Skin of body (tissue), 2 donors: ENCODE results near the gene KCNIP3. TPM values are rescaled to one million over a fixed set of nuclear protein-coding genes. Genes with fewer than 3 reads are reported as not detected.

ENCODE experiments used
- DNase-seq: peaks from one replicate; lab custom pipeline; 2025; lab: John Stamatoyannopoulos, UW
- total RNA-seq: library from RNA; depleted of rRNA; stranded (reverse); fragments of >200 nt; gene quantifications from one replicate; pipeline ENCODE4 v1.2.3, GENCODE V29; 2014

KCNIP3 gene
- total RNA-seq, 1 donor from 2014 or later = 2.4 TPM

- no peak for DNase-seq
Measured at GRCh38 chr2:95327861-95328260, 30.7 kb downstream of the KCNIP3 start.

- no peak for DNase-seq
Measured at GRCh38 chr2:95328358-95329125, 31.4 kb downstream of the KCNIP3 start.

GRCh38 chr2:95329401-95329800, 32.3 kb downstream of the KCNIP3 start:
- DNase-seq = no peak

DNA sequence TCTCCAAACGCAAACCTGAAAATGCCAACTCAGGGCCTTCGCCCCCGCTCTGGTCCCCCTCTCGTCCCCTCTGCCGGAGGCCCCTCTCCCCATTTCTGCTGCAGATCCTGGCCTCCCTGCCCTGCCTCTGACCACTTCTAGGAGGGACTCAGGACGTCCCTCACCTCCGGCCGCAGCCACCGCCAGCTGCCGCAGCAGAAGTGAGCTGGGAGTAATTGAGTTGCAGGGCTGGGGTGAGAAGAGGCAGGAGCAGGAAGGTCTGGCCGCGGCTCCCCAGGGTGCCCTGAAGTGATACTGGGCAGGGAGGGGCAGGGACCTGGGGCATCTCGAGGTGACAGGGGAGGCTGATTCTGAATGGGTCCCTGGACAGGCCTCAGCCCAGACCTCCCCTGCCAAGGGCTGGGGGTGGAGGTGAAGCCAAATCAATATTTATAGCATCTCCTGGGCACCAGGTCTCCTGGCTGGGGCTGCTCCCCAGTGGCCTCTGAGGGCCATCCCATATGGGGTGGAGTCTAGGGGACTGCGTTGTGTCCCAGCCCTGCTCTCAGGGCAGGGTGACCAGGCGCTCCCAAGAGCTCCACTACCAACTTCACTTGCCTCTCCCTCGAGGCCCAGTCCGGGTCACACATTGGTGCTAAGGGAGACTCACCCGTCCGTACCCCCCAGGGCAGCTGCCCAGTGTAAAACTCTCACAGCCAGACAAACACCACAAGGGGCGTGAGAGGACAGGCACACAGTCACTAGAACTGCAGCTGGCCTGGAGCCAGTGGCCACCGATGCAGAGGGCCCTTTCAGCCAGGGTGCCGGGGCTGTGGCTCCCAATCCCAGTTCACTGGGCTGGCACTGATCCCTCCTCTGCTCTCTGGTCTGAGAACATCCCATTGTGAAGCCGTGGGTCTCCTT, 33.0 kb downstream of the KCNIP3 start:
- DNase-seq = no peak

DNA sequence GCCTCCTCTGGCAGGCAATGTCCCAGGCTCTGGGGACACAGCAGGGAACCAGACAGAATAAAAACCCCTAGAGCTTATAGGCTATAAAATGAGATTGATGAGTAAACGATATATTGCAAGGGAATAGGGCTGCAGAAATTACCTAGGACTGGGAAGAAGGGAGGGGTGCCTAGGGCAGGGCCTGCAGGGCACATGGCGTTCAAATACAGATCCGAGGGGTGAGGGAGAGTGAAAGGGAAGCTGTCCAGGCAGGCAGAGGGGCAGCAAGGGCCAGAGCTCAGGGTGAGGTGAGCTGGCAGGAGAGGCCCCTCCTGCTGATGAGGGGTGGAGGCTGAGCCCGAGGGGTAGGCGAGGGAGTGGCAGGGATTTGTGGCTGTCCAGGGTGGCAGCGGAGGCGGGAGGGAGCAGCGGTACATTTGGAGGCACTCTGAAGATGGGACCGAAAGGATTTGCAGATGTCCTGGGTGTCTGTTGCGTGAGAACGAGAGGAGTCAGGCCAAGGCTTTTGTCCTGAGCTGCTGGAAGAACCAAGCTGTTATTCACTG, 33.7 kb downstream of the KCNIP3 start:
- DNase-seq = no peak

DNA sequence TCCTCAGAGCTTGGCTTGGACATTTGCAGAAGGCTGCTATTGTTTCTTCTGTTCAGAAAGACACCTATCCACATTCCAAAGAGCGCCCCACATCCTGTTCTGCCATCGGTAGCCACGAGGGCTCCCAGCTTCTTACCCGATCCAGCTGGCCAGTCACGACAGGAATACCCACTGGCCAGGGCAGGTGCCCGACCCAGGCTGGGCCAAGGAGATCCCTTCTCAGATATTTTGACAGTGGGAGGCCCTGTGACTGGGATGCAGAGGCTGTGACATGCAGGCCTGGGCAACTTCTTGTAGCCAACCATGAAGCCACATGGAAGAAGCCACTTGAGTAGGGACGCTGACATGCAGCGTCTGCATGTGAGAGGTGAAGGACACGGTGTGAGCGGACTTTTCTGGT, 34.5 kb downstream of the KCNIP3 start:
- no peak for DNase-seq

- no peak for DNase-seq
Measured at GRCh38 chr2:95332036-95332435, 34.9 kb downstream of the KCNIP3 start.

GRCh38 chr2:95333056-95333455, 35.9 kb downstream of the KCNIP3 start:
- DNase-seq = no peak

DNA sequence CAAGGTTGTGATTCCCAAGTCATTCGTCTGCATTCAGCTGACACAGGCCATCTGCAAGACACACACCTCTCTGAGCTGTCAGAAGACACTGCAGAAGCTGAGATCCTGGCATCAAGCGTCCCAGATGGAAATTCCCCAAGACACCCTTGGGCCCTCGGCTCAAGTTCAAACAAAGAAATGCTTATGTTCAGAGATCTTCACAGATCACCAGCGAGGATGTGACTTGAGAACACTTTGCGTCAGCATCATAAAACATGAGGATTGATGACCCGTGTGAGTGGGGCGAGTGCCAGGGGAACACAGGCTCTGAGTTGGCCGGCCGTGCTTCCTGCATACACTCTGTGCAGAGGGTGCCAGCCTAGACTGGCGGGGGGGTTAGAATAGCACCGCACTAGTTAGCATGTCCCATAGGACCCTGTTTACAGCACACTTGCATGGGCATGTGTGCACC, 36.8 kb downstream of the KCNIP3 start:
- DNase-seq = peak; percentile 38

GRCh38 chr2:95334916-95335641, 37.9 kb downstream of the KCNIP3 start:
- no peak for DNase-seq

GRCh38 chr2:95336406-95336805, 39.3 kb downstream of the KCNIP3 start:
- DNase-seq = no peak

GRCh38 chr2:95337829-95338228, 40.7 kb downstream of the KCNIP3 start:
- no peak for DNase-seq

GRCh38 chr2:95342556-95343320, 45.6 kb downstream of the KCNIP3 start:
- no peak for DNase-seq

- no peak for DNase-seq
Measured at GRCh38 chr2:95343429-95344214, 46.5 kb downstream of the KCNIP3 start.

DNA sequence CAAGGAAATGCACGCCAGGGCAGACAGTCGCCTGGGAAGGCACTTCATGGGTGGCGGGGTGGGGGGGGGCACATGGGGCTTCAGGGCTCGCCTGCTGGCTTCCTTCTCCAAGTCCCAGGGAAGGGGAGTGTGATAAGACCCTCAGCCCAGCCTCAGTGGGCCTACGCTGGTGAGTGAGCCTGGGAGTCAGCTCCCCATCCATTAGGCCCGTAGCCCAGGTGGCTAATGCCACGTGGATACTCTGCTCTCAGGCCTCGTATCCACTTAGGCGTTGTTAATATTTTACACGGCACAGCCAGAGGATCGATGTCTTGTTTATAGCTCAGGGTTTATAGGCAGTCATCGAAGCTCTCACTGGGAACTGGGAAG, 47.1 kb downstream of the KCNIP3 start:
- no peak for DNase-seq

GRCh38 chr2:95344656-95345055, 47.5 kb downstream of the KCNIP3 start:
- no peak for DNase-seq

DNA sequence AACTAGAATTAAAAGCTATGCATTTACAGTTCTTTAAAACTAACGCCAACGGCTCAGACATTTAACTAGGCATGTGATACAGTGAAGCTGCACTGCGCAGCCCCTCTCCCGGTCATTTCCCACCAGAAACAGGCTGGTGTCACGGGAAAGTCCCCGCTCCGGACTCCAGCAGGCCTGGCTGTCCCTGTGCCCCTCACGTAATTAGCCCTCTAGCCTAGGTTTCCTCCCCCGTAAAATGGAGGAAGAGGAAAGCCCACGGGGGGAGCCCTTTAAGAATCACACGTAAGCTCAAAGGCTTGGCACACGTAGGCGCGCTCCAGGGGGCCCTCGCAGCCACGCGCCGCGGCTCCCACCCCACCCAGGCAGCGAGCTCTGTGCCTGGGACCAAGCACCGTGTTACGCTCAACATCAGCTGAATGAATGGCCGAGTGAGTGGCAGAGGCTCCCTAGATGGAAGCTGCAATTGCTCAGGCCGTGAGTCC, 48.0 kb downstream of the KCNIP3 start:
- DNase-seq = no peak

DNA sequence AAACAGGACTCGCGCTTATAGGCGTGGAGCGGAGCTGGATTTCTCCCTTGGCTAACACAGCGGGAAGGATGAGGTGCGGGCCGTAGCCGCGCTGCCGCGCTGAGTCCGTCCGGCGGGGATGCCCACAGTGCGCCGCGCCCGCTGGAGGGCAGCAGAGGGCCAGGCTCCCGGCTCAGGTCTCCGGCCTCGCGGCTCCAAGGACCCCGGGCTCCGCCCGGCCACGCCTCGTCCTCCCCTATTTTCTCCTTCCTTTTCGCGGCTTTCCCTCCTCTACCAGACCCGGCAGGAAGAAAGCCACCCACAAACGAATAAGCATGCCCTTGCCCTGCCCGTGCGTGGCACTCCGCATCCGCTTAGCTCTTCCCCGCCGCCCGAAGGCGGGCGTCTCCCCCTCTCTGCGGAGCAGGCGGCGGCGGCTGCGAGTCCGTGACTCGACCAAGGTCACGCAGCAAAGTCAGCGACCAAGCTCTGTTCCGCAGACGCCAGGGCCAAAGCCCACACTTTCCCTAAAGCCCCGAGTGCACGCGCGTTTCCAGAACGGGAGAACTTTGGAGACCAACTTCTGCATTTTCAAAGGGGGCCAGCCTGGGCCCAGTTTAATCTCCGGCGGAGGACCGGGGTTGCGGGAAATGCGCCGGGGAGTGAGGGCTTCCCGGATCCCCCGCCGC, 48.5 kb downstream of the KCNIP3 start:
- peak; percentile 26 for DNase-seq

DNA sequence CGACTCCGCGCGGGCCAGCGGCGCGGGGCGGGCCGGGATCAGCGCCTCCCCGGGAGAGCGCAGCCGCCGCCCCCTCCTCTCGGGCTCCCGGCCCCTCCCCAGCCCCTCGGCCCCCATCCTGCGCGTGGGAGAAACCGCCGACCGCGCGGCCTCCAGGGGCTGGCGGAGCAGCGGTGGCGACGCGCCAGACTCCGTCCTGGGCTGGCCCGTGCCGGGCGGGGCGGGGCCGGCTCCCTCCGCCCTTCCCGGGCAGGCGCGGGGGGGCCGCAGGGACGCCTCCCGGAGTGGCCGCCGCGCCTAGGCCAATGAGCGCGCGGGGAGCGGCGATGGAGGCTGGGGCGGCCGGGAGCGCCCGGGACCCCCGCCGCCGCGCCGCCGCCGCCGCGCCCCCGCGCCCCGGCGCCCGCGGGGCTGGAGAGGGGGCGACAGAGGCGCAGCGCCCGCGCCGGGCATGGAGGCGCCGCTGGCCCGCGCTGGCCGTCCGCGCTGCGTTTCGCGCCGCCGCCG, 49.1 kb downstream of the KCNIP3 start:
- no peak for DNase-seq
